Measurements from ENCODE around the gene ABCC8. TPM values are rescaled to one million over a fixed set of nuclear protein-coding genes. Genes with fewer than 3 reads are reported as not detected.

ABCC8 gene
- total and polyA plus RNA-seq, 2 of the 8 experiments (the other 6 are each of a cell fraction or from before 2014, with no cell fraction given) = 3.7 to 4.9 TPM

DNA sequence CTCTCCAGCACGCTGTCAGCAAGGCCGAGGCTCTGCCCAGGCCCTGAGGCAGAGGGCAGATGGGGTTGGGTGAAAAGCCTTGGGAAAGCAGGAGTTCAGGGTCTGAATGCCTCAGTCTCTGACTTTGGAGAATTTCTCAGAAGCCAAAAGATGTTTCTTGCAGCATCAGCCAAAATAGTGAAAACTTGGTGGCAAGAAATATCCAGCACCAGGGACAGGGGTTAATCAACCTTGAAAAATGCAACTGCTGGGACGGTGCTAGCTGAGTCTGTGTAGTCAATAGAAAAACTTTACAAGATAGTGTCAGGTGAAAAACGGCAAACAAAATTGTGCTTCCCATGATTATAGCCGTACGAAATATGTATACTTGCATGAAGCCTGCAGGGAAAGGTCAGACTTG, 1.4 kb upstream of the ABCC8 start:
- Histone ChIP-seq H4K20me1 (replicated peaks in 1 of 2; ENCODE audit: control insufficient read depth in 1 of 2, insufficient read depth in 2 of 2, low read length in 2 of 2) (peaks cover 0 to 7% of the 10 kb centered on the region in 2 experiments), H2BK120ac (replicated peaks; ENCODE audit: low read depth, low read length) (no peak overlapping the region), H3K27me3 (replicated peaks in 1 of 4; ENCODE audit: control insufficient read depth in 3 of 4, extremely low read depth in 1 of 4, insufficient read depth in 3 of 4, low read length in 3 of 4) (peaks cover 32 to 59% (median 54%) of the 10 kb centered on the region in 4 experiments), H3K27ac (ENCODE audit: low read depth, low read length) (no peak overlapping the region), H4K8ac (ENCODE audit: extremely low read depth, insufficient read depth, low read length) (no peak overlapping the region), H3K79me2 (ENCODE audit: control insufficient read depth in 1 of 2, insufficient read depth in 2 of 2, low read length in 2 of 2) (no peaks in the 10 kb centered on the region), H3K23ac (ENCODE audit: insufficient read length) (no peak overlapping the region), H4K5ac (ENCODE audit: insufficient read length, low read depth, low read length) (no peak overlapping the region), H3K4ac (replicated peaks; ENCODE audit: insufficient read length, low read depth, low read length) (no peak overlapping the region), H3K14ac (ENCODE audit: insufficient read length) (no peak overlapping the region), H3K4me3 (ENCODE audit: extremely low read depth in 1 of 4, insufficient read depth in 2 of 4, low read depth in 3 of 4, low read length in 4 of 4) (no peak overlapping the region), H2BK20ac (ENCODE audit: low read length) (no peak overlapping the region), H3K23me2 (ENCODE audit: low read depth, low read length) (peaks cover 12% of the 10 kb centered on the region), H3K4me2 (ENCODE audit: insufficient read depth in 1 of 2, low read depth in 2 of 2, low read length in 2 of 2) (no peak overlapping the region), H2BK5ac (ENCODE audit: low read depth, low read length) (no peak overlapping the region), H3K79me1 (ENCODE audit: low read depth, low read length) (no peaks in the 10 kb centered on the region), H2AK5ac (ENCODE audit: low read depth, low read length) (no peak overlapping the region), H2BK12ac (ENCODE audit: low read depth, low read length) (no peak overlapping the region), H3K9me3 (ENCODE audit: insufficient read depth in 2 of 2, low read depth in 1 of 2, low read length in 1 of 2) (no peaks in the 10 kb centered on the region), H3K36me3 (ENCODE audit: control insufficient read depth in 2 of 4, insufficient read depth in 4 of 4, low read length in 3 of 4) (no peaks in the 10 kb centered on the region), H2BK15ac (ENCODE audit: low read length) (no peak overlapping the region), H3K18ac (ENCODE audit: extremely low read depth, low read length) (no peak overlapping the region), H2AFZ (ENCODE audit: low read length) (no peak overlapping the region), H4K91ac (replicated peaks; ENCODE audit: insufficient read length, low read length) (no peak overlapping the region), H3K56ac (replicated peaks; ENCODE audit: insufficient read length, low read depth, low read length) (no peak overlapping the region), H3K9ac (replicated peaks in 1 of 4; ENCODE audit: extremely low read depth in 1 of 4, low read depth in 3 of 4, low read length in 3 of 4) (no peak overlapping the region), H3K4me1 (replicated peaks in 1 of 4; ENCODE audit: control insufficient read depth in 3 of 4, insufficient read depth in 4 of 4, low read length in 3 of 4) (peaks cover 4 to 10% (median 8%) of the 10 kb centered on the region in 4 experiments; a peak in 6 of 7 replicates)
- CTCF ChIA-PET (ENCODE audit: partially characterized antibody) = interaction anchor here (1.1 to 10.1 kb wide), 4 partner anchors 20 to 94 kb away, joined by 3 to 111 read pairs (median 4); partner anchors contain the start of gene KCNJ11
- TF ChIP-seq POU5F1 (IDR thresholded peaks at IDR 0.05; ENCODE audit: low read depth, low read length) (no peak), KDM1A (IDR thresholded peaks at IDR 0.05; ENCODE audit: borderline replicate concordance, low read length) (no peak), TEAD4 (IDR thresholded peaks at IDR 0.05; ENCODE audit: low read depth, low read length) (no peak), CTCF (IDR thresholded peaks at IDR 0.05; ENCODE audit: control extremely low read depth in 1 of 3, insufficient read depth in 1 of 3, low read depth in 1 of 3, low read length in 3 of 3) (no peak), SP1 (IDR thresholded peaks at IDR 0.05; ENCODE audit: low read depth, low read length) (no peak), KDM4A (IDR thresholded peaks at IDR 0.05; ENCODE audit: low read depth, low read length, severe bottlenecking) (no peak)
- no peak for FAIRE-seq
- no peak for DNase-seq (ENCODE audit: low read depth in 1 of 2, low spot score in 2 of 2)
- POLR2A ChIA-PET (ENCODE audit: partially characterized antibody) = interaction anchor here (0.8 to 1.9 kb wide), 3 partner anchors 14 to 20 kb away, joined by 3 to 6 read pairs (median 3); no protein-coding TSS in a partner anchor
- 66% methylated on average over 6 of the region's 6 CpGs; no CpG with 5 or more reads in 1 of the 2 experiments for WGBS, 2 experiments (ENCODE audit: extremely low coverage in 1 of 2, insufficient coverage in 1 of 2, insufficient read length in 1 of 2, insufficient replicate concordance in 2 of 2, low coverage in 1 of 2, low lambda C conversion rate in 2 of 2, missing lambda C conversion rate in 1 of 2)
